ENCODE measurements around the gene ITSN2.

ITSN2 gene

GRCh38 chr2:24380820-24381219, 20.5 kb upstream of the ITSN2 start:
- TF ChIP-seq CTCF (IDR thresholded peaks at IDR 0.05; ENCODE audit: low read depth, low read length), result no peak
- H3K4me3 ChIP-seq (ENCODE audit: low read depth, low read length), result no peak overlapping the region

GRCh38 chr2:24375349-24376087, 15.2 kb upstream of the ITSN2 start:
- H3K4me3 ChIP-seq (ENCODE audit: low read depth, low read length), result no peak overlapping the region
- TF ChIP-seq CTCF (IDR thresholded peaks at IDR 0.05; ENCODE audit: low read depth, low read length), result no peak

- TF ChIP-seq CTCF (IDR thresholded peaks at IDR 0.05; ENCODE audit: low read depth, low read length), result no peak
- H3K4me3 ChIP-seq (ENCODE audit: low read depth, low read length), result no peak overlapping the region
These were observed 14.0 kb upstream of the ITSN2 start for GRCh38 chr2:24374301-24374700.

- no peak for TF ChIP-seq CTCF (IDR thresholded peaks at IDR 0.05; ENCODE audit: low read depth, low read length)
- no peak overlapping the region for H3K4me3 ChIP-seq (ENCODE audit: low read depth, low read length)
These were observed 11.7 kb upstream of the ITSN2 start for GRCh38 chr2:24372033-24372432.

GRCh38 chr2:24365826-24366225, 5.5 kb upstream of the ITSN2 start:
- H3K4me3 ChIP-seq (ENCODE audit: low read depth, low read length), result no peak overlapping the region
- no peak for TF ChIP-seq CTCF (IDR thresholded peaks at IDR 0.05; ENCODE audit: low read depth, low read length)

- no peak overlapping the region for H3K4me3 ChIP-seq (ENCODE audit: low read depth, low read length)
- no peak for TF ChIP-seq CTCF (IDR thresholded peaks at IDR 0.05; ENCODE audit: low read depth, low read length)
These were observed 4.7 kb upstream of the ITSN2 start for GRCh38 chr2:24365051-24365450.

- no peak for TF ChIP-seq CTCF (IDR thresholded peaks at IDR 0.05; ENCODE audit: low read depth, low read length)
- H3K4me3 ChIP-seq (ENCODE audit: low read depth, low read length), result no peak overlapping the region
These were observed 3.0 kb upstream of the ITSN2 start for GRCh38 chr2:24363301-24363700.
